Adrenal gland (tissue), 5 donors: ENCODE data around the gene PTGS1.

ENCODE experiments used
- POLR2A ChIP-seq, 2 donors: fragments of 450-650 bp; IDR thresholded peaks; one replicate each; pipeline ENCODE4 v1.6.1; 2017; ENCODE audit warnings: antibody characterized with exemption in 2 of 2, mild to moderate bottlenecking in 2 of 2, moderate library complexity in 1 of 2
- TF ChIP-seq, protein P1 (sequence below), 6 experiments: fragments of 450-650 bp in 4 of 6; fragments of 200-600 bp in 2 of 6; sonication (generic) in 1 of 6; IDR thresholded peaks; 1 replicate in 5 of 6; 2 replicates in 1 of 6; pipeline versions ENCODE4 v1.5.1 to v1.8.0; 2016 to 2021; ENCODE audit warnings: antibody characterized with exemption in 6 of 6, mild to moderate bottlenecking in 2 of 6, moderate library complexity in 1 of 6
- donor health status: DM: no; HTN: no; CAD: no.

DNA sequence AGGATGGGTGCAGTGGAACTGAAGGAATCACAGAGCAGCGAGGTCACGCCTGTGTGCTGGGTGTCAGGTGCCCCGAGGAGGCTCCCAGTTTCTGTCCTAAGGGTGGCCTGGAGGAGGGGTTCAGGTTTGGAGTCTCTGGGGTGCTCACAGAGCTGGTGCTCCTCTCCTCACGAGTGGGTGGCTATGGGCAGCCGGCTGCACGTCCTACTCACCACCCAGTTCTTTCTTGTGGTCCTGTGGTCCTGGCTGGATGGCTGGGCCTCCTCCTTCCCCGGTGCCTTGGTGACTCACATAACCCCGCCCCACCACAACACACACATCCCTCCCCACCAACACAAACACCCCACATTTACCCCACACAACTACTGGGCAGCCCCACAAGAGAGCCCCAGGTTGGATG lies 9.9 kb upstream of the PTGS1 start:
- TF ChIP-seq, protein P1, sequence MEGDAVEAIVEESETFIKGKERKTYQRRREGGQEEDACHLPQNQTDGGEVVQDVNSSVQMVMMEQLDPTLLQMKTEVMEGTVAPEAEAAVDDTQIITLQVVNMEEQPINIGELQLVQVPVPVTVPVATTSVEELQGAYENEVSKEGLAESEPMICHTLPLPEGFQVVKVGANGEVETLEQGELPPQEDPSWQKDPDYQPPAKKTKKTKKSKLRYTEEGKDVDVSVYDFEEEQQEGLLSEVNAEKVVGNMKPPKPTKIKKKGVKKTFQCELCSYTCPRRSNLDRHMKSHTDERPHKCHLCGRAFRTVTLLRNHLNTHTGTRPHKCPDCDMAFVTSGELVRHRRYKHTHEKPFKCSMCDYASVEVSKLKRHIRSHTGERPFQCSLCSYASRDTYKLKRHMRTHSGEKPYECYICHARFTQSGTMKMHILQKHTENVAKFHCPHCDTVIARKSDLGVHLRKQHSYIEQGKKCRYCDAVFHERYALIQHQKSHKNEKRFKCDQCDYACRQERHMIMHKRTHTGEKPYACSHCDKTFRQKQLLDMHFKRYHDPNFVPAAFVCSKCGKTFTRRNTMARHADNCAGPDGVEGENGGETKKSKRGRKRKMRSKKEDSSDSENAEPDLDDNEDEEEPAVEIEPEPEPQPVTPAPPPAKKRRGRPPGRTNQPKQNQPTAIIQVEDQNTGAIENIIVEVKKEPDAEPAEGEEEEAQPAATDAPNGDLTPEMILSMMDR (IDR thresholded peaks at IDR 0.05) = no peak
- TF ChIP-seq POLR2A (IDR thresholded peaks at IDR 0.05) = no peak
